ENCODE measurements around the gene SHC4.
A peak's percentile ranks its signal among the peaks of the same experiment; 100 is the strongest.

The SHC4 gene, protein sequence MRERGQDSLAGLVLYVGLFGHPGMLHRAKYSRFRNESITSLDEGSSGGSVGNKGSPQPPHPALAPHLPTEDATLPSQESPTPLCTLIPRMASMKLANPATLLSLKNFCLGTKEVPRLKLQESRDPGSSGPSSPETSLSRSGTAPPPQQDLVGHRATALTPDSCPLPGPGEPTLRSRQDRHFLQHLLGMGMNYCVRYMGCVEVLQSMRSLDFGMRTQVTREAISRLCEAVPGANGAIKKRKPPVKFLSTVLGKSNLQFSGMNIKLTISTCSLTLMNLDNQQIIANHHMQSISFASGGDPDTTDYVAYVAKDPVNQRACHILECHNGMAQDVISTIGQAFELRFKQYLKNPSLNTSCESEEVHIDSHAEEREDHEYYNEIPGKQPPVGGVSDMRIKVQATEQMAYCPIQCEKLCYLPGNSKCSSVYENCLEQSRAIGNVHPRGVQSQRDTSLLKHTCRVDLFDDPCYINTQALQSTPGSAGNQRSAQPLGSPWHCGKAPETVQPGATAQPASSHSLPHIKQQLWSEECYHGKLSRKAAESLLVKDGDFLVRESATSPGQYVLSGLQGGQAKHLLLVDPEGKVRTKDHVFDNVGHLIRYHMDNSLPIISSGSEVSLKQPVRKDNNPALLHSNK

DNA sequence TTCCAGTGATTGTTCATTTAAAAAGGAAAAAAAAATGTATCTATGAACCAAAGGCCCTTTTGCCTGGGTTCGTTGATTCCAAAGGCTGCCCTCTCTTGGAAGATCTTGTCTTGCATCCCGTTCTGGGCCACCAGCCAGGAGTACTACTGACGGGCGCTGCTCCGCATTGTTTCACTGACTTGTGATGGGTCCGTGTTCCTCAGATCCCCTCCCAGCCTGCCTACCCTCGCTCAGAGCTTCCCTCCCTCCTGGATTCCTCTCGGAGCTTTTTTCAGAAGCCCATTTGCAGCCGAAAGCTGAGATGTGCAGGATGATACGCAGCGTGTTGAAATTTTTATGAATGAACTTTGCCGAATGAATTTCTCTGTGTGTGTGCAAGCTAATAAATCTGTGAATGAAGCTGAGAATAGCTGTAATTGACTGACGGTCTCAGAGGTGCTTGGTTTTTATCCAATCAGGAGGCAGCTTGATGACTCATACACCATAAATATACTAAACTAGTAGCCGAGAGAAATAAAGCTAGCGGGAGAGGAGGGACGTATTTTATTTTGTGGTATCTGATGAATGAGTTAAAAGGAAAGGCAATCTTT, at the start of gene SHC4:
SHC4 (minus strand) TSS at position 396 of the 590 bp plus-strand sequence. CDS start 904 bp downstream, outside the sequence.
- Histone ChIP-seq H3K27ac (peak within 1 kb of the TSS in 2 of 11 experiments; percentile 30 to 45; a peak in 3 of 22 replicates), H3K36me3 (no peaks in the 10 kb centered on the region), H3K27me3 (peaks cover 0 to 12% (median 0%) of the 10 kb centered on the region in 11 experiments; a peak in 6 of 22 replicates), H3K9me3 (replicated peaks in 1 of 11) (peaks cover 0 to 15% (median 4%) of the 10 kb centered on the region in 11 experiments; a peak in 13 of 22 replicates), H3K4me1 (peaks cover 24 to 41% (median 38%) of the 10 kb centered on the region in 10 experiments), H4K20me1 (no peaks in the 10 kb centered on the region), H3K4me2 (peak within 1 kb of the TSS; percentile 48 to 80 (median 71)), H3K4me3 (peak within 1 kb of the TSS in 2 of 10 experiments; percentile 16 to 18; a peak in 2 of 20 replicates), H3K9ac (no peak within 1 kb of the TSS)
- no peak for TF ChIP-seq Cebpa-rat (IDR thresholded peaks at IDR 0.05)

DNA sequence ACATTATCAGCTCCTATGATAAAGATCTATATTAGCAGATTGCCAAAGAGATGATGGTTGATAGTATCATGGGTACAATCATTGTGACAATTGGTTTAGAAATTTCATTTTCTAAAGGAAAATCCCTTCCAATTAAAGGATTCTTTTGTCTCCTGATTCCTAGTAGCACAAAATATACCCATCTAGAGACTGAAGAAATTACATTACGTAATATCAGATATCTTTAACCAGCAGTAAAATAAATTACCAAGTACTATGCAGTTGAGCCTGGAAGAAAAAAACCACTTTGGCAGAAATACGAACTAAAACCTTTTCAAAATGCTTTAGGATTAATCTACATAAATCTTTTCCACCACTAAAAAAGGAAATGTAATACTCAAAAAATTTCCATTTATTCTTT, 35.6 kb upstream of the SHC4 start:
- H3K4me1 ChIP-seq = no peaks in the 10 kb centered on the region
- no peak for TF ChIP-seq Cebpa-rat (IDR thresholded peaks at IDR 0.05)
- no peak overlapping the region for H3K4me3 ChIP-seq
- H3K9me3 ChIP-seq (replicated peaks in 1 of 11) = peaks cover 0 to 7% (median 0%) of the 10 kb centered on the region in 11 experiments; a peak in 4 of 22 replicates
- no peaks in the 10 kb centered on the region for H3K27me3 ChIP-seq
- H3K9ac ChIP-seq = no peak overlapping the region
- no peaks in the 10 kb centered on the region; a peak in 2 of 22 replicates for H4K20me1 ChIP-seq
- H3K27ac ChIP-seq = no peak overlapping the region
- H3K4me2 ChIP-seq = no peak overlapping the region
- H3K36me3 ChIP-seq = peaks cover 65 to 79% (median 73%) of the 10 kb centered on the region in 11 experiments

DNA sequence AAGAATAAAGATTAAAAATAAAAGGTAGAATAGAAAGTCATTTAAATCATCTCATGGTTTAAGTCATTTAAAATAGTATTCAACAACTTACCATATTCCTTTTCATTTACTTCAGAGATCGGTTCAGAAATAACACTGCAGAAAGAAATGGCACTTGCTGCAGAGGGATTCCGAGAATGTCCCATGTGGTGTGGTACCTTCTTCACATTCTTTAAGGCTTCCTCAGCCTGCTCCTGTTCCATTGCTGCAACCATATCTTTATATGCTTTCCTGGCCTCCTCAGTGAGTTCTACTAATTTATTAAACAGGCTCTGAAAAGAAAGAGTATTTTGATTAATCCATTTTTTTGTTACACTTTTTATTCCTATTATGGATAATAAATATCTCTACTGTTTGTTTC, 32.6 kb upstream of the SHC4 start:
- H3K4me2 ChIP-seq = no peak overlapping the region
- H3K27me3 ChIP-seq = no peaks in the 10 kb centered on the region
- H3K9me3 ChIP-seq (replicated peaks in 1 of 11) = no peaks in the 10 kb centered on the region
- H3K4me1 ChIP-seq = peaks cover 0 to 12% (median 0%) of the 10 kb centered on the region in 10 experiments; a peak in 2 of 20 replicates
- TF ChIP-seq Cebpa-rat (IDR thresholded peaks at IDR 0.05) = no peak
- H3K27ac ChIP-seq = no peak overlapping the region
- H3K4me3 ChIP-seq = no peak overlapping the region
- H3K36me3 ChIP-seq = peaks cover 86 to 98% (median 94%) of the 10 kb centered on the region in 11 experiments
- no peak overlapping the region for H3K9ac ChIP-seq
- H4K20me1 ChIP-seq = peaks cover 0 to 5% (median 0%) of the 10 kb centered on the region in 11 experiments; a peak in 3 of 22 replicates

DNA sequence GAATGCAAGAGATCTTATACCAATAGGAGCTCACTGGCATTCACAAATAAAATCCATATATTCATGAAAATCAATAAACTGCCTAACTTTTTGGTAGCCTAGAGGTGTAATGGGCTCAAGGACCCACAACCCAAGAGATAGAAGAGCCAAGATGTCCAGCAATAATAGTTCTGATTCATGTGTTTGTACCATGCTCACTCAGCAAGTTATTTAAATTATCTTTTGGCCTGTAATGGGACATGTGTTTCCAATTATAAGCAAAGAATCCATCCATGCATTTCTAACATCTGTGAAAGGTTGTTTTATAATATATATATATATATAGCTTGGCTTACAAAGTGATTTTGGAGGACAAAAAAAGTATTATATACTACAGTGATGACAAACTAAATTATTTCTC, 29.7 kb upstream of the SHC4 start:
- Histone ChIP-seq H3K27ac (no peak overlapping the region), H3K36me3 (peaks cover 73 to 96% (median 84%) of the 10 kb centered on the region in 11 experiments)
- TF ChIP-seq Cebpa-rat (IDR thresholded peaks at IDR 0.05) = no peak

DNA sequence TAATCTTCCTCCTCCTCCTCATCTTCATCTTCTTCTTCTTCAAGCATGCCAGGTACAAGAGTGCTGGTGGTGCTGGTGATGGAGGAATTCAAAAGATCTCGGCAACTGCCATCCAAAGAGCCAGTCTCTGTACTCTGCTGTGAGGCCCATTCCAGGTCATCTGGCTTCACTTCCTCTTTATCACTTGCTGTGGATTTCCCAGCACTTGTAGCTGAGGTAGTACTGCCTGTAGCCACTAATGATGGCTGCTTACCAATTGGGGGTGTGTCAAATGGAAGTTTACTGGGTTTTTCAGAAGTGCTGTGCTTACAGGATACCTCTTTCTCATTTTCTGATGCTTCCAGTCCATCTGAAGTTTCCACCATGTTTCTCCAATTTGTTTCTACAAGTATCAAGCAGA, 28.8 kb upstream of the SHC4 start:
- no peak overlapping the region for H3K4me2 ChIP-seq
- H3K9me3 ChIP-seq (replicated peaks in 1 of 11) = no peaks in the 10 kb centered on the region
- no peak for TF ChIP-seq Cebpa-rat (IDR thresholded peaks at IDR 0.05)
- H3K4me3 ChIP-seq = no peak overlapping the region
- no peaks in the 10 kb centered on the region for H3K27me3 ChIP-seq
- H3K27ac ChIP-seq = no peak overlapping the region
- peaks cover 0 to 12% (median 0%) of the 10 kb centered on the region in 10 experiments; a peak in 2 of 20 replicates for H3K4me1 ChIP-seq
- H3K36me3 ChIP-seq = peaks cover 70 to 96% (median 81%) of the 10 kb centered on the region in 11 experiments
- H4K20me1 ChIP-seq = peaks cover 0 to 5% (median 0%) of the 10 kb centered on the region in 11 experiments; a peak in 2 of 22 replicates
- H3K9ac ChIP-seq = no peak overlapping the region

More for the DNA sequence above, 29.7 kb upstream of the SHC4 start:
- no peaks in the 10 kb centered on the region for H3K27me3 ChIP-seq
- no peak overlapping the region for H3K4me2 ChIP-seq
- no peak overlapping the region for H3K4me3 ChIP-seq
- peaks cover 0 to 12% (median 0%) of the 10 kb centered on the region in 10 experiments; a peak in 2 of 20 replicates for H3K4me1 ChIP-seq
- H4K20me1 ChIP-seq = peaks cover 0 to 5% (median 0%) of the 10 kb centered on the region in 11 experiments; a peak in 2 of 22 replicates
- no peak overlapping the region for H3K9ac ChIP-seq
- H3K9me3 ChIP-seq (replicated peaks in 1 of 11) = no peaks in the 10 kb centered on the region

DNA sequence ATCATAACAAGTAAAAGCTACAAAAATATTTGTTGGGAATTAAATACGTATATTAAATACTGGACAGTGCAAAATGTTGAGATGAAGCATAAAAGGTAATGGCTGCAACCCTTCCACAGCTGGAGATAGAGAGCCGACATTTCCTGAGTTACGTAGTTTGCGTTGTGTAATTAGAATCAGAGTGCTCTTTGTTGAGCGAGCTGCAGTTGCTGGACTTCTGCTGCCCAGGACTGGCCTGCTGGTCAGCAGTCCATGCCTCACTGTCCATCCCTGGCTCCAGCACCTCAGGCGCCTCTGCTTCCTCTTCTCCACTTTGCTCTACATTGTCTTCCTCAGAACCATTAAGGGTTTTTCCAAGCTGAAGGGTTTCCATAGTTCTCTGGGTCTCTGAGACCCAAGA, 28.4 kb upstream of the SHC4 start:
- Histone ChIP-seq H3K27me3 (no peaks in the 10 kb centered on the region), H3K4me1 (peaks cover 0 to 12% (median 0%) of the 10 kb centered on the region in 10 experiments; a peak in 2 of 20 replicates), H4K20me1 (peaks cover 0 to 5% (median 0%) of the 10 kb centered on the region in 11 experiments; a peak in 2 of 22 replicates), H3K27ac (no peak overlapping the region), H3K4me2 (no peak overlapping the region), H3K4me3 (no peak overlapping the region), H3K9ac (no peak overlapping the region), H3K36me3 (peaks cover 65 to 93% (median 77%) of the 10 kb centered on the region in 11 experiments), H3K9me3 (replicated peaks in 1 of 11) (no peaks in the 10 kb centered on the region)
- no peak for TF ChIP-seq Cebpa-rat (IDR thresholded peaks at IDR 0.05)

DNA sequence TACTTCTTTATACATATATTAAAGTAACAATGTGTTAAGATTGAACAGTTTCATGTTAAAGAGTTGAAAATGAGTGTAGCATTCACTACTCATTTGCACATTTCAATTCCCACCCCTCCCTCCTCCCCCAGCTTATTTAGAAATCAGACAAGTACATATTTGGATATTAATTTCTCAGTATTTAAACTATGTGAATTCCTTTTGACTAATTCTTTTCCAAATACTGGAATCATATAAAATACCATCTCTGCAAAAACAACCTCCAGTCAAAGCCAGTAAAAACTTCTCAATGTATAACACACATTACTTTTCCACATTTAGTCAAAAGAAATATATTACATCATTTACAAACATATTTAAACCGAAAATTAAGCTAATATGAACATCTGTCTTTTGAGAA, 25.5 kb upstream of the SHC4 start:
- no peaks in the 10 kb centered on the region for H3K27me3 ChIP-seq
- H3K36me3 ChIP-seq = peaks cover 36 to 64% (median 48%) of the 10 kb centered on the region in 11 experiments
- peaks cover 0 to 12% (median 0%) of the 10 kb centered on the region in 10 experiments; a peak in 2 of 20 replicates for H3K4me1 ChIP-seq
- no peak overlapping the region for H3K4me2 ChIP-seq
- no peak for TF ChIP-seq Cebpa-rat (IDR thresholded peaks at IDR 0.05)
- H3K9me3 ChIP-seq (replicated peaks in 1 of 11) = no peaks in the 10 kb centered on the region
- no peak overlapping the region for H3K27ac ChIP-seq
- H3K9ac ChIP-seq = no peak overlapping the region
- peaks cover 0 to 5% (median 0%) of the 10 kb centered on the region in 11 experiments; a peak in 1 of 22 replicates for H4K20me1 ChIP-seq
- H3K4me3 ChIP-seq = no peak overlapping the region

DNA sequence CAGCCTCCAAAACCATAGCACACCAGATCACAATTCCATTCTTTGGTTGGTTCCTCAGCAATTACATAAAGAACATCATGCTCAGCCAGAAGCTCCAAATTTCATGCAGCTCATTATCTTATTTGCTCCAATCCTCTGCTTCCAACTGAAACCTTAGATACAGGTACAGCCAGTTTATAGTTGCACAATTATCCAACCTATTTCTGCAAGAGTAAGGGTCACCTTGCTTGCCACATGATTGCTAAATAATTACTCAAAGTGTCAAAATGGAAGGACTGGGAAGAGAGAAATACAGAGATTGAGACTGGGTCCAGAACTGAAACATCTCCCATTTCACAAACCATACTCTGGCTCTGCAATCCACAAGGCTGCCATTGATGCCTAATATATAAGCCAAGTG, 23.4 kb upstream of the SHC4 start:
- no peak overlapping the region for H3K27ac ChIP-seq
- no peak overlapping the region for H3K4me2 ChIP-seq
- no peak for TF ChIP-seq Cebpa-rat (IDR thresholded peaks at IDR 0.05)
- no peak overlapping the region for H3K9ac ChIP-seq
- H3K9me3 ChIP-seq (replicated peaks in 1 of 11) = no peaks in the 10 kb centered on the region
- H3K4me1 ChIP-seq = no peaks in the 10 kb centered on the region
- peaks cover 0 to 2% (median 0%) of the 10 kb centered on the region in 11 experiments; a peak in 1 of 22 replicates for H4K20me1 ChIP-seq
- no peak overlapping the region for H3K4me3 ChIP-seq
- H3K27me3 ChIP-seq = no peaks in the 10 kb centered on the region
- peaks cover 17 to 44% (median 30%) of the 10 kb centered on the region in 11 experiments for H3K36me3 ChIP-seq

DNA sequence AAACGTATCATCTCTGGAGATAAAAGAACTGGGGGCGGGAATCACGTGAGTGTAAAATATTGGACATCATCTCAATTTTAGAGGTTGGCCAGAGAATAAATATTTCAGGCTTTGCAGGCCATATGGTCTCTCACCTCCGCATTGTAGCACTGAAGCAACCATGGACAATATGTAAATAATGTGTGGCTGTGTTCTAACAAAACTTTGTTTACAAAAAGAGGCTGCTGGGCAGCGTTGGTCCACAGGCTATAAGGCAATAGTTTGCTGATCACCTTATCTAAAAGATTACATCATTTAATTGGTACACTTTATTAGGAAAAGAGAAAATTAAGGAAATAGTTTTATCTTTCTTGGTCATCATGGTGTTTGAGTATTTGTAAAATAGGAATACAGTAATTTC, 22.5 kb upstream of the SHC4 start:
- H3K27ac ChIP-seq = no peak overlapping the region
- peaks cover 8 to 35% (median 21%) of the 10 kb centered on the region in 11 experiments for H3K36me3 ChIP-seq
- H3K9me3 ChIP-seq (replicated peaks in 1 of 11) = no peaks in the 10 kb centered on the region
- H3K27me3 ChIP-seq = no peaks in the 10 kb centered on the region
- H4K20me1 ChIP-seq = no peaks in the 10 kb centered on the region
- no peak overlapping the region for H3K9ac ChIP-seq
- TF ChIP-seq Cebpa-rat (IDR thresholded peaks at IDR 0.05) = no peak
- H3K4me3 ChIP-seq = no peak overlapping the region
- no peak overlapping the region for H3K4me2 ChIP-seq
- no peaks in the 10 kb centered on the region for H3K4me1 ChIP-seq
